Left colon (tissue), 2 donors: Measurements from ENCODE around the gene VSTM1. TPM values are rescaled to one million over a fixed set of nuclear protein-coding genes. Genes with fewer than 3 reads are reported as not detected.

Experiments
- total RNA-seq, 2 donors: library from RNA; stranded (reverse); fragmentation: NEBNext Ultra II Directional; extraction: Animal tissue kit (Norgen Biotek cat#: 25700); gene quantifications; one replicate each; pipeline ENCODE4 v1.2.1, GENCODE V29; 2021
- donor health status: DM: no; HTN: no; CAD: no.
- donor health status: DM: yes; HTN: yes; CAD: no.

The VSTM1 gene
- total RNA-seq, 2 donors from 2014 or later, result not detected

Other genes with a start within 250 kb of the VSTM1 start
- gene NLRP12, start 239.6 kb downstream of the VSTM1 start, total RNA-seq, result under 1 TPM; 0.09 to 0.22 TPM
- gene MYADM, start 196.0 kb downstream of the VSTM1 start, total RNA-seq, result 10 to 100 TPM; 55.6 to 78.4 TPM
- under 1 TPM in 1 of 2 donors, not detected in 1; 0.22 TPM for gene PRKCG, start 181.7 kb downstream of the VSTM1 start, total RNA-seq
- gene CACNG7, start 154.6 kb downstream of the VSTM1 start, total RNA-seq, result not detected
- gene CACNG8, start 101.0 kb downstream of the VSTM1 start, total RNA-seq, result under 1 TPM in 1 of 2 donors, not detected in 1; 0.03 TPM
- gene CACNG6, start 72.3 kb downstream of the VSTM1 start, total RNA-seq, result not detected
- gene TARM1, start 17.5 kb upstream of the VSTM1 start, total RNA-seq, result not detected
- gene OSCAR, start 36.9 kb upstream of the VSTM1 start, total RNA-seq, result under 1 TPM; 0.67 to 0.98 TPM
- gene NDUFA3, start 39.0 kb upstream of the VSTM1 start, total RNA-seq, result 100 to 1,000 TPM; 146 to 147 TPM
- 10 to 100 TPM; 12.4 to 12.7 TPM for gene TFPT, start 51.8 kb upstream of the VSTM1 start, total RNA-seq
- gene PRPF31, start 51.9 kb upstream of the VSTM1 start, total RNA-seq, result 10 to 100 TPM; 37.4 to 38.6 TPM
- 10 to 100 TPM; 32.9 to 42.2 TPM for gene CNOT3, start 73.9 kb upstream of the VSTM1 start, total RNA-seq
- gene LENG1, start 95.8 kb upstream of the VSTM1 start, total RNA-seq, result 1 to 10 TPM; 5.3 to 7.3 TPM
- gene TMC4, start 109.3 kb upstream of the VSTM1 start, total RNA-seq, result 100 to 1,000 TPM; 209 to 217 TPM
- gene MBOAT7, start 125.7 kb upstream of the VSTM1 start, total RNA-seq, result 100 to 1,000 TPM; 144 to 152 TPM
- gene TSEN34, start 127.4 kb upstream of the VSTM1 start, total RNA-seq, result 10 to 100 TPM; 38.9 to 41.6 TPM
- gene RPS9, start 137.0 kb upstream of the VSTM1 start, total RNA-seq, result 1,000 to 10,000 TPM in 1 of 2 donors, 100 to 1,000 TPM in 1; 962 to 1,034 TPM
- gene LILRB3, start 159.1 kb upstream of the VSTM1 start, total RNA-seq, result 1 to 10 TPM; 2.0 to 3.5 TPM
- gene LILRA6, start 178.9 kb upstream of the VSTM1 start, total RNA-seq, result 1 to 10 TPM in 1 of 2 donors, under 1 TPM in 1; 0.55 to 1.1 TPM
- gene LILRB5, start 193.4 kb upstream of the VSTM1 start, total RNA-seq, result 10 to 100 TPM in 1 of 2 donors, 1 to 10 TPM in 1; 4.8 to 10.9 TPM
- 1 to 10 TPM in 1 of 2 donors, under 1 TPM in 1; 0.98 to 3.2 TPM for gene LILRB2, start 217.2 kb upstream of the VSTM1 start, total RNA-seq
- gene LILRA5, start 249.3 kb upstream of the VSTM1 start, total RNA-seq, result 1 to 10 TPM in 1 of 2 donors, under 1 TPM in 1; 0.82 to 2.2 TPM